Measurements from ENCODE around the gene CBS.
"Not testable (repeated sequence)": the region's sequence is repeated elsewhere in the genome, so short reads cannot be mapped to it uniquely, and the experiment has no call there.

Gene CBS

DNA sequence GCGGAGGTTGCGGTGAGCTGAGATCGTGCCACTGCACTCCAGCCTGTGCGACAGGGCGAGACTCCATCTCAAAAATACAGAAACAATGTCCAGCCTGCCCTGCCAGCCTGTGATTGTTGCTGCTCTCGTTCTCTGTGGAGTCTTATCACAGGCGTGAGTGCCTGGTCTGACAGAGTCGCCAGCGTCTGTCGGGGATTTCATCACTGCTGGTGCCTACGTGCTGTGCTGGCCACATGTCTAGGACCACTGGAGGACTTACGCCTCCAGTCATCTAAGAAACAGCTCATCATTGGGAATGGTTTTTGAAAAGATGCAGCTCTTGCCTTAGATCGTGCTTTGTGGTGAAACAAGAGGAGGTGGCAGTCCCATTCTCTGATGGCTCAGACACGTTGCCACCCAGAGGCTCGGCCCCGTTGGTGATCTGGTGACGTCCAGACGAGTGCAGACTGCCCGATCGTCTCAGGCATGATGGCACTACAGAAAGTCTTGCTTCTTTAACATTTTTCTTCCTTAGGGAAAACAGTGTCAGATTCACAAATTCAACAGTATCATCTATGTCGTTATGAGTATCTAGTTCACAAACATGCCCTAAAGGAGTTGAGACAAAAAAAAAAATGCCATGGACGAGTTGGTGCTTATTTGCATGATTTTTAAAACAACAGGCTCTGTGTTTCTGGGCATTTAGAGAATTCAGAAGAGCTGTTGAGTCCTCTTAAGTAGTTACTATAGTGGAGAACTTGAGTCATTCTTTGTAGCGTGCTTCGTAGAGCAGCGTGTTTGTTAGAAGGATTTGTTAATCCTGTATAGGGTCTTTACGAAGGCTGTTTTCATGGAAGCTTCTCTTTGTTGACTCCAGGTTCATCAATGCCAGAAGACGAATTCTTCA lies 47.5 kb downstream of the CBS start:
- DNase-seq (ENCODE audit: low read depth in 1 of 2, low spot score in 1 of 2): no peak

GRCh38 chr21:43025636-43026180 lies 49.9 kb downstream of the CBS start:
- no peak for DNase-seq (ENCODE audit: low read depth in 1 of 2, low spot score in 1 of 2)

GRCh38 chr21:43024439-43025136 lies 51.0 kb downstream of the CBS start:
- DNase-seq (ENCODE audit: low read depth in 1 of 2, low spot score in 1 of 2): no peak

DNA sequence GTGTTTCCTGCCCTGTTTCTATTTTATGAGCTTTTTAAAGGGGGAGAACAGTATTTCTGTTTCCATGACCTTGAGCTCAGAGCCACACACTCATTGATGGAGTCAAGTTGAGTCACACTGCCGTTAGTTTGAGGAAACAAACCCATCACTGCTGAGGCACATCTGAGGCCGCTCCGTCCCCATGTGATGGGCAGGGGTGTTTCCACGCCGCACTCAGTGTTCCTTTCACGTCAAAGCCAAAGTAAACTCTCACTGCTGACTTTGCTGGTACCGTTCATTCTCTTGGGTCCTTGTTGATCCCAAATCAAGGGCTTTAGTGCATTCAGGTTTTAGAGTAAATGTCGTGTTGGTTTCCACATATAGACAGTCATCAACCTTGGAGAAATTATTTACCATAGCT lies 52.5 kb downstream of the CBS start:
- no peak for DNase-seq (ENCODE audit: low read depth in 1 of 2, low spot score in 1 of 2)

DNA sequence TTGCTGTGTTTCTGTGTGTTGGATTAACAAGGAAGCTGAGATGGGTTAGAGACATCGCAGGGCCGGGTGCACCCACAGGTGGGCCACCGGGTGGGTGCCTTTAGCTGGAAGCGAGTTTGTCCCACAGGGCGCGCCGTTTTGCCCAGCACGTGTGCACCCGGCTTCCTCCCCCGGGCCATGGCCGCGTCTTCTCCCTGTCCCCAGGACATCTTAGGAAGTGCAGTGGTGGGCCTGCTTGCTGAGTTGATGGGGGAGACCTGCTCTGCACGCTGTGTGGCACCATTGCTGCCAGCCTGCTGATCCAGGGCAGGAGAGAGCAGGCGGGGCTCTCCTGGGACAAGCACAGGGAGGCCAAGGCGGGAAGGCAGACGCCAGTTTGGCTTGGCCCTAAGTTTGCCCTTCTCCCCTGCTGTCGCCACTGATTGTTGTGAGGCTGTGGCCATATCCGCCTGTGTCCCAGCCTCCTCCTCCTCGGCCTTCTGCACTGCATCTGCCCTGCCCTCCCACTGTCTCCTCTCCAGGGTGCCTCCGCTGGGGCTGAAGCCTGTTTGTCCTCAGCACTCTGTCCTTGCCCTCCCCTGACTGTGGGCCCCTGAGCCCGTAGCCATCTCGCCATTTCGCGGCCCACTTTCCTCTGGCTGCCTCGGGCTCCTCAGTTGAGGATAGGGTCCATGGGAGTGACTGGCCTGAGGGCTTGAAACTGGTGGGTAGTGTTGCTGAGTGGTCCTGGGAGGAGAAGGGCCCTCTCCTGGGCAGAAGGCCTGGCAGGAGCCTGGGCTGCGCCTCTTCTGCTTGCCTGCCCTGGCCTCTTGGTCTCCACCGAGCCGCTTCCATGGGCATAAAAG lies 53.7 kb downstream of the CBS start:
- no peak for DNase-seq (ENCODE audit: low read depth in 1 of 2, low spot score in 1 of 2)

GRCh38 chr21:43021191-43021590 lies 54.4 kb downstream of the CBS start:
- no peak for DNase-seq (ENCODE audit: low read depth in 1 of 2, low spot score in 1 of 2)

GRCh38 chr21:43020771-43021170 lies 54.9 kb downstream of the CBS start:
- DNase-seq (ENCODE audit: low read depth in 1 of 2, low spot score in 1 of 2): no peak

DNA sequence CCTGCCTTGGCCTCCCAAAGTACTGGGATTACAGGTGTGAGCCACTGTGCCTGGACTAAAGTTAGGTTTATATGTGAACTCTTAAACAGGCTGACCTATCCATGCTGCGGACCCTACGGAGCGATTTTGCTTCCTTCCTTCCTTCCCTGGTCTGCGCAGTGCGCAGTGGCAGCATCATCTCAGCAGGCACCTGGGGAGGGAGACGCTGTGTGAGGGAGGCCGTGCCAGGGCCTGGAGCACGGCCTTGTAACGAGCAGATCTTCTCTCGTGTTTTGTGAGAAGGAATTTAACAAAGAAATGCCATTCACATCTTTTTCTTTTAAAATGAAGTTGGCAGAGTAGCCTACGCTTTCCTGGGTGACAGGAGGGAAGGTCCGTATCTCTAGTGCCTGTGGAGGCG lies 55.5 kb downstream of the CBS start:
- no peak for DNase-seq (ENCODE audit: low read depth in 1 of 2, low spot score in 1 of 2)

GRCh38 chr21:43018519-43018918 lies 57.1 kb downstream of the CBS start:
- no peak for DNase-seq (ENCODE audit: low read depth in 1 of 2, low spot score in 1 of 2)

- no peak for DNase-seq (ENCODE audit: low read depth in 1 of 2, low spot score in 1 of 2)
These were observed 58.9 kb downstream of the CBS start for GRCh38 chr21:43016728-43017127.

DNA sequence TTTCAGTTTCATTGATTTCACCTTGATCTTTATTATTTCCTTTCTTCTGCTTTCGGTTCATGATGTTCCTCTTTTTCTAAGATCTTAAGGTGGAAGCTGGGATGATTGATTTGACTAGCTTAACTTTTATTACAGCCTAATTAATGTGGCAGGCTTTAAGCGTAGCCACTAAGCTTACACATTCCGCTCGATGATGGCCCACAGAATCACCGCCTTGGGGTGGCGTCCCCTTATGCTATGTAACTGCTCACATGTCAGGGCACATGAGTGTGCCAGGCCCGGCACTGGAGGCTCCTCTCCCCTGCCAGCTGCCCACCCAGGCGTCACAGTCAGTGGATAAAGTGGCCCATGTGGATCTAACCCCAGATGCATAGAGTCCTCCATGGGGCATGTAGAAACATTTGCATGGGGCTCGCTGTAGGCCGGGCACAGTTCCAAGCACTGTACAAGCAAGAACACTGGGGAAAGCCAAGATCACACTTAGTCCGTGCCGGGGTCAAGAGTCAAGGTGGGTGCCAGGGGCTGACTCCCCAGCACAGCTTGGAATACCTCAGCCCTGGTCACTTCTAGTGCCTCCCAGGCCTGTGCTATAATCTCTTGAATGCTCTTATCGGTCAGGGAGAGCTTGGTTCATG lies 59.6 kb downstream of the CBS start:
- DNase-seq (ENCODE audit: low read depth in 1 of 2, low spot score in 1 of 2): no peak

- no peak for DNase-seq (ENCODE audit: low read depth in 1 of 2, low spot score in 1 of 2)
These were observed 63.0 kb downstream of the CBS start for GRCh38 chr21:43012596-43012995.

DNA sequence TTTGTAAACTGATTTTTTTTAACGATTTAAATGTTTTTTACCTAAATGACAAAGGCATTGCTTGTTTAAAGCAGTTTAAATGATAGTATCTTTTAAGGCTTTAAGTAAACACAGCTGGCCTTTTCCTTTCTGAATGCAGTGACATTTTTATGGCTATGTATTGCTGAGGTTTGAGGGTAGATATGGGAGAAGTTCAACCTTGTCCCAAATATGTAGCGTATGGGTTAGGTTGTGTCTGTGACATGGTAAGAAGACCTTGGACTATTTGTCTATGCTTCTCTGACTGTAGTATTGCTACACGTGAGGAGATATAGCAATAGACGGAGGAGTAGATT lies 68.8 kb downstream of the CBS start:
- DNase-seq (ENCODE audit: low read depth in 1 of 2, low spot score in 1 of 2): no peak

DNA sequence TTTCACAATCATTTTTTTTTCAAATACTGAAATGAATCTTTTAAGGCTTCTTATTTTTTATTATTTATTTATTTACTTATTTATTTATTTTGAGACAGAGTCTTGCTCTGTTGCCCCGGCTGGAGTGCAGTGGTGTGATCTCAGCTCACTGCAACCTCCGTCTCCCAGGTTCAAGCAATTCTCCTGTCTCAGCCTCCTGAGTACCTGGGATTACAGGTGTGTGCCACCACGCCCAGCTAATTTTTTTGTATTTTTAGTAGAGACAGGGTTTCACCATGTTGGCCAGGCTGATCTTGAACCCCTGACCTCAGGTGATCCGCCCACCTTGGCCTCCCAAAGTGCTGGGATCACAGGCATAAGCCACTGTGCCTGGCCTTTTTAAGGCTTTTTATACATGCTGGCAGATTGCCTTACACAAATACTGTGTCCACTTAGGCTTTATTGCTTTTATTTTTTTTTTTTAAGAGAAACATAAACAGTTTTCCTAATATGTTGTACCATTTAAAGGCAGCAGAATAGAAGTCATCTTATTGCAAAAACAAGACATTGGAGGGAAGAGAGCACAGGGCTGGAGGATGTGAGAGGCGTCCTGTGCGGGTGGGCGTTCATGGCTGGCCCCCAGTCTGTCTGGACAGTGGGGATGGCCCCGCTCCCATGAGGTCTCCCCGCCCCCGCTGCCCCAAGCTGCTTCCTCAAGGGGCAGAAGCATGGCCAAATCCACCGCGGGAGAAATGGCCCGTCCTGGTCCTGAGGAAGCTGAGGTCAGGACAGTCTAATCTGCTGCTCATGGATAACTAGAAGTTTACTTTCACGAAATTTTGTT lies 69.4 kb downstream of the CBS start:
- DNase-seq (ENCODE audit: low read depth in 1 of 2, low spot score in 1 of 2): not testable (repeated sequence)

GRCh38 chr21:43005635-43006034 lies 70.0 kb downstream of the CBS start:
- no peak for DNase-seq (ENCODE audit: low read depth in 1 of 2, low spot score in 1 of 2)

DNA sequence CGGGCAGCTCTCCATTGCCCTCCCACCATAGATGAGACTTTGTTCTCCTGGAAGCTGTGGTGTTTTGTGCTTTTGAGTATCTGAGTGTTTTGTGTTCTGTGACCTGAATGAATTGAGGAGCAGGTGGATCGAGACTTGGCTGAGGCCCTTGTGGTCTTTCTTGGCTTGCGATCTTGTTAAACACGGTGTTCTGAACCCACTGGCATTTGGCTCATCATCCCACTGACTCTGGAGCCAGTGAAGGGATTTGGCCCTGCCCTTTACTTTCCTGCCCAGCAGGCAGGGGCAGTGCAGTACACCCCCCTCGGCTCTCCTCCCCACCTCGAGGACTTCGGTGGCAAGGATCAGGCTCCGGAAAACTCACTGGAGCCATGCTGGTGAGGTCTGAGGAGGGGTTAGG lies 70.7 kb downstream of the CBS start:
- DNase-seq (ENCODE audit: low read depth in 1 of 2, low spot score in 1 of 2): no peak

Measured in activated T-helper 1 cell treated with anti-CD3 and anti-CD28 coated beads, Interleukin-2, amount 50 U/mL, for 16 hours (primary cell).